Measurements from ENCODE around the gene EDIL3.
"Not testable (repeated sequence)": the region's sequence is repeated elsewhere in the genome, so short reads cannot be mapped to it uniquely, and the experiment has no call there.

Gene EDIL3

GRCh38 chr5:84378420-84378819 is 6.3 kb downstream of the EDIL3 start:
- DNase-seq, result no peak

GRCh38 chr5:84376346-84376745 is 8.3 kb downstream of the EDIL3 start:
- DNase-seq, result no peak

- no peak for DNase-seq
These were observed 10.1 kb downstream of the EDIL3 start for GRCh38 chr5:84374568-84374967.

GRCh38 chr5:84373506-84373905 is 11.2 kb downstream of the EDIL3 start:
- DNase-seq, result no peak

- no peak for DNase-seq
These were observed 12.5 kb downstream of the EDIL3 start for GRCh38 chr5:84372066-84372695.

GRCh38 chr5:84370176-84370575 is 14.5 kb downstream of the EDIL3 start:
- no peak for DNase-seq

GRCh38 chr5:84364043-84364442 is 20.6 kb downstream of the EDIL3 start:
- DNase-seq, result no peak

- DNase-seq, result no peak
These were observed 22.5 kb downstream of the EDIL3 start for GRCh38 chr5:84362061-84362720.

GRCh38 chr5:84361572-84361971 is 23.1 kb downstream of the EDIL3 start:
- no peak for DNase-seq

- no peak for DNase-seq
These were observed 24.6 kb downstream of the EDIL3 start for GRCh38 chr5:84360056-84360455.

GRCh38 chr5:84354101-84354500 is 30.6 kb downstream of the EDIL3 start:
- DNase-seq, result no peak

- DNase-seq, result no peak
These were observed 39.9 kb downstream of the EDIL3 start for GRCh38 chr5:84344788-84345187.

- no peak for DNase-seq
These were observed 41.5 kb downstream of the EDIL3 start for GRCh38 chr5:84343171-84343570.

GRCh38 chr5:84332106-84332505 is 52.6 kb downstream of the EDIL3 start:
- DNase-seq, result no peak

- DNase-seq, result no peak
These were observed 57.1 kb downstream of the EDIL3 start for GRCh38 chr5:84327591-84327990.

- DNase-seq, result no peak
These were observed 62.0 kb downstream of the EDIL3 start for GRCh38 chr5:84322646-84323045.

- not testable (repeated sequence) for DNase-seq
These were observed 66.9 kb downstream of the EDIL3 start for GRCh38 chr5:84317826-84318225.

- not testable (repeated sequence) for DNase-seq
These were observed 72.4 kb downstream of the EDIL3 start for GRCh38 chr5:84312280-84312679.

GRCh38 chr5:84309850-84310249 is 74.8 kb downstream of the EDIL3 start:
- not testable (repeated sequence) for DNase-seq

- DNase-seq, result no peak
These were observed 78.1 kb downstream of the EDIL3 start for GRCh38 chr5:84306601-84307000.

GRCh38 chr5:84304599-84304998 is 80.1 kb downstream of the EDIL3 start:
- DNase-seq, result no peak

GRCh38 chr5:84303315-84303714 is 81.4 kb downstream of the EDIL3 start:
- DNase-seq, result no peak

- no peak for DNase-seq
These were observed 83.1 kb downstream of the EDIL3 start for GRCh38 chr5:84301535-84301934.

- no peak for DNase-seq
These were observed 84.7 kb downstream of the EDIL3 start for GRCh38 chr5:84299959-84300358.

GRCh38 chr5:84298628-84299027 is 86.1 kb downstream of the EDIL3 start:
- DNase-seq, result no peak

All from NCI-H1930 (cell line).